H9 (cell line): ENCODE results near the gene STK32C. TPM values are rescaled to one million over a fixed set of nuclear protein-coding genes. Genes with fewer than 3 reads are reported as not detected.

Source experiments
- DNase-seq: peaks from one replicate; pipeline ENCODE4 v3.0.0-alpha.2; 2017
- H2AFZ ChIP-seq: one replicate; pipeline ENCODE4 v1.6.1; 2013; ENCODE audit warnings: mild to moderate bottlenecking, low read length, control low read depth, moderate library complexity
- H2AK5ac ChIP-seq: 2 replicates; pipeline ENCODE4 v1.6.1; 2013; ENCODE audit warnings: low read length, control low read depth, mixed read lengths; ENCODE audit not compliant: insufficient read length
- H2BK120ac ChIP-seq: one replicate; pipeline ENCODE4 v1.6.1; 2013; ENCODE audit warnings: low read depth, mild to moderate bottlenecking, low read length, control low read depth, inconsistent platforms; ENCODE audit not compliant: poor library complexity, severe bottlenecking
- H2BK12ac ChIP-seq: 2 replicates; pipeline ENCODE4 v1.6.1; 2013; ENCODE audit warnings: low read length, control low read depth, mixed read lengths, low read depth; ENCODE audit not compliant: insufficient read length
- H2BK15ac ChIP-seq: 2 replicates; pipeline ENCODE4 v1.6.1; 2013; ENCODE audit warnings: low read depth, low read length, control low read depth
- H2BK20ac ChIP-seq: one replicate; pipeline ENCODE4 v1.6.1; 2013; ENCODE audit warnings: low read depth, mild to moderate bottlenecking, low read length, control low read depth, inconsistent platforms; ENCODE audit not compliant: poor library complexity, severe bottlenecking
- H2BK5ac ChIP-seq: 2 replicates; pipeline ENCODE4 v1.6.1; 2013; ENCODE audit warnings: low read length, control low read depth, mixed read lengths; ENCODE audit not compliant: insufficient read length
- H3K14ac ChIP-seq: 2 replicates; pipeline ENCODE4 v1.6.1; 2013; ENCODE audit warnings: low read length, control low read depth; ENCODE audit not compliant: insufficient read depth
- H3K18ac ChIP-seq: 2 replicates; pipeline ENCODE4 v1.6.1; 2013; ENCODE audit warnings: low read depth, mild to moderate bottlenecking, mixed read lengths, low read length, control low read depth; ENCODE audit not compliant: insufficient read length
- H3K23ac ChIP-seq: 2 replicates; pipeline ENCODE4 v1.6.1; 2013; ENCODE audit warnings: low read length, control low read depth, mixed read lengths, low read depth; ENCODE audit not compliant: insufficient read length
- H3K23me2 ChIP-seq: 2 replicates; pipeline ENCODE4 v1.6.1; 2013; ENCODE audit warnings: low read depth, mild to moderate bottlenecking, mixed read lengths, low read length, control low read depth; ENCODE audit not compliant: insufficient read length, poor library complexity, severe bottlenecking
- H3K27ac ChIP-seq: 2 replicates; pipeline ENCODE4 v1.5.1; 2013; ENCODE audit warnings: low read length, control low read depth, mixed read lengths, low read depth; ENCODE audit not compliant: insufficient read length
- H3K27me3 ChIP-seq: 2 replicates; pipeline ENCODE4 v1.6.1; 2013; ENCODE audit warnings: low read length, control low read depth, inconsistent platforms; ENCODE audit not compliant: insufficient read depth
- H3K4ac ChIP-seq: 2 replicates; pipeline ENCODE4 v1.6.1; 2013; ENCODE audit warnings: low read depth, mild to moderate bottlenecking, control low read depth, inconsistent platforms, low read length, moderate library complexity
- H3K4me1 ChIP-seq: 2 replicates; pipeline ENCODE4 v1.6.1; 2013; ENCODE audit warnings: low read length, control low read depth, inconsistent platforms; ENCODE audit not compliant: insufficient read depth
- H3K4me2 ChIP-seq: 2 replicates; pipeline ENCODE4 v1.6.1; 2013; ENCODE audit warnings: low read length, control low read depth, mixed read lengths; ENCODE audit not compliant: insufficient read length, insufficient read depth
- H3K56ac ChIP-seq: 2 replicates; pipeline ENCODE4 v1.6.1; 2013; ENCODE audit warnings: low read depth, mild to moderate bottlenecking, mixed read lengths, low read length, control low read depth; ENCODE audit not compliant: insufficient read length
- H3K79me1 ChIP-seq: 2 replicates; pipeline ENCODE4 v1.6.1; 2013; ENCODE audit warnings: low read depth, mild to moderate bottlenecking, moderate library complexity, low read length, control low read depth, inconsistent platforms; ENCODE audit not compliant: insufficient read depth, poor library complexity, severe bottlenecking
- H3K79me2 ChIP-seq: 2 replicates; pipeline ENCODE4 v1.6.1; 2013; ENCODE audit warnings: low read length, control low read depth, inconsistent platforms; ENCODE audit not compliant: insufficient read depth
- H3K9ac ChIP-seq: 2 replicates; pipeline ENCODE4 v1.6.1; 2013; ENCODE audit warnings: low read length, control low read depth, mixed read lengths; ENCODE audit not compliant: insufficient read length; ENCODE audit errors: extremely low read depth
- H3K9me3 ChIP-seq: one replicate; pipeline ENCODE4 v1.6.1; 2013; ENCODE audit warnings: low read depth, low read length, inconsistent platforms; ENCODE audit not compliant: control insufficient read depth
- H3T11ph ChIP-seq: one replicate; pipeline ENCODE4 v1.6.1; 2013; ENCODE audit warnings: mild to moderate bottlenecking, low read length, control low read depth, inconsistent platforms
- H4K20me1 ChIP-seq: one replicate; pipeline ENCODE4 v1.6.1; 2013; ENCODE audit not compliant: control insufficient read depth, insufficient read length, insufficient read depth
- H4K5ac ChIP-seq: 2 replicates; pipeline ENCODE4 v1.6.1; 2013; ENCODE audit warnings: low read depth, mild to moderate bottlenecking, mixed read lengths, low read length, control low read depth; ENCODE audit not compliant: insufficient read length
- H4K8ac ChIP-seq: replicated peaks from 2 replicates; pipeline ENCODE4 v1.6.1; 2013; ENCODE audit warnings: low read length, control low read depth, mixed read lengths, low read depth; ENCODE audit not compliant: insufficient read length
- H4K91ac ChIP-seq: 2 replicates; pipeline ENCODE4 v1.6.1; 2013; ENCODE audit warnings: low read depth, mild to moderate bottlenecking, moderate library complexity, mixed read lengths, low read length, control low read depth; ENCODE audit not compliant: insufficient read length
- H3K27ac Mint-ChIP-seq, 3 experiments: 2 replicates in 2 of 3; 3 replicates in 1 of 3; pipeline ENCODE4 v1.8.0; 2020 to 2021; ENCODE audit warnings: mixed read lengths in 3 of 3, mild to moderate bottlenecking in 1 of 3, moderate library complexity in 1 of 3
- H3K27me3 Mint-ChIP-seq: 2 replicates; pipeline ENCODE4 v1.8.0; 2021; ENCODE audit warnings: low read depth, mild to moderate bottlenecking, moderate library complexity, mixed read lengths
- H3K36me3 Mint-ChIP-seq, 3 experiments: 2 replicates in 2 of 3; 3 replicates in 1 of 3; pipeline ENCODE4 v1.8.0; 2020 to 2021; ENCODE audit warnings: low read depth in 3 of 3, mixed read lengths in 3 of 3; ENCODE audit not compliant: insufficient read depth in 1 of 3
- H3K4me1 Mint-ChIP-seq, 2 experiments: 2 replicates each; pipeline ENCODE4 v1.8.0; 2020; ENCODE audit warnings: mixed read lengths in 2 of 2
- H3K4me3 Mint-ChIP-seq, 2 experiments: 2 replicates in 1 of 2; 3 replicates in 1 of 2; pipeline ENCODE4 v1.8.0; 2020 to 2021; ENCODE audit warnings: mild to moderate bottlenecking in 2 of 2, mixed read lengths in 2 of 2, moderate library complexity in 1 of 2
- H3K9me3 Mint-ChIP-seq, 2 experiments: 2 replicates in 1 of 2; 3 replicates in 1 of 2; pipeline ENCODE4 v1.8.0; 2020; ENCODE audit warnings: mild to moderate bottlenecking in 2 of 2, mixed read lengths in 2 of 2, moderate library complexity in 1 of 2
- CTCF ChIP-seq: fragments of 200-600 bp; sonication (generic); conservative IDR thresholded peaks from 3 replicates; pipeline ENCODE4 v1.8.0; 2021; ENCODE audit warnings: antibody characterized with exemption, mild to moderate bottlenecking
- WGBS: extraction: QIAGEN DNeasy Blood & Tissue Kit; methylation state at CpG from one replicate; pipeline ENCODE4 v1.1.7; 2013; ENCODE audit warnings: missing lambda C conversion rate, low lambda C conversion rate, mixed read lengths; ENCODE audit not compliant: insufficient read length; ENCODE audit errors: extremely low coverage; 5-methylcytosine and 5-hydroxymethylcytosine counted together
- total RNA-seq: library from RNA; stranded (reverse); gene quantifications from 2 replicates; pipeline ENCODE4 v1.2.1, GENCODE V29; 2021

The STK32C gene
- total RNA-seq, 1 experiment from 2014 or later, result 11.3 TPM

GRCh38 chr10:132326344-132326889 lies 18.7 kb upstream of the STK32C start:
- Histone ChIP-seq H2BK12ac (no peak overlapping the region), H2AK5ac (no peak overlapping the region), H3K23ac (no peak overlapping the region), H3K4ac (no peak overlapping the region), H3K79me2 (peaks cover 11% of the 10 kb centered on the region), H4K91ac (no peak overlapping the region), H2BK120ac (no peak overlapping the region), H3T11ph (no peak overlapping the region), H4K20me1 (peaks cover 4% of the 10 kb centered on the region), H3K18ac (no peak overlapping the region), H3K14ac (no peak overlapping the region), H2BK20ac (no peak overlapping the region), H3K27me3 (no peaks in the 10 kb centered on the region), H3K79me1 (peaks cover 3% of the 10 kb centered on the region), H4K8ac (no peak overlapping the region), H3K4me2 (no peak overlapping the region), H3K23me2 (peaks cover 4% of the 10 kb centered on the region), H3K56ac (no peak overlapping the region), H2BK15ac (no peak overlapping the region), H4K5ac (no peak overlapping the region), H3K4me1 (peaks cover 3% of the 10 kb centered on the region; the same call in 1 of the 2 replicates), H3K9ac (no peak overlapping the region), H3K27ac (no peak overlapping the region), H2AFZ (no peak overlapping the region), H3K9me3 (no peaks in the 10 kb centered on the region), H2BK5ac (no peak overlapping the region)
- no peak for DNase-seq
- WGBS, result no CpG with 5 or more reads among the region's 11 CpGs
- Mint-ChIP-seq H3K9me3 (peaks cover 0 to 2% of the 10 kb centered on the region in 2 experiments; a peak in 2 of 5 replicates), H3K27me3 (0 out of 2 replicates have a peak, but pooled peaks cover 2% of the 10 kb centered on the region), H3K36me3 (peaks cover 30 to 60% (median 38%) of the 10 kb centered on the region in 3 experiments), H3K4me3 (no peak overlapping the region), H3K4me1 (peaks cover 26 to 27% of the 10 kb centered on the region in 2 experiments), H3K27ac (no peak overlapping the region)
- no peak for TF ChIP-seq CTCF
